ENCODE measurements around the gene SLC36A2.

SLC36A2 gene

GRCh38 chr5:151296974-151297373 lies 50.4 kb downstream of the SLC36A2 start:
- Histone ChIP-seq H3K4me1 (ENCODE audit: control insufficient read depth, insufficient read depth, low read length) (no peaks in the 10 kb centered on the region), H3K27ac (ENCODE audit: extremely low read depth, low read depth, low read length) (no peak overlapping the region), H3K36me3 (ENCODE audit: control insufficient read depth in 2 of 2, insufficient read depth in 1 of 2, low read length in 2 of 2) (no peaks in the 10 kb centered on the region), H3K4me3 (ENCODE audit: low read depth, low read length) (no peak overlapping the region), H3K9me3 (ENCODE audit: control insufficient read depth, insufficient read depth, low read depth, low read length) (no peaks in the 10 kb centered on the region)
- CTCF ChIA-PET, result interaction anchor here (0.7 to 1.7 kb wide), 8 partner anchors 8 to 752 kb away, joined by 3 to 7 read pairs (median 3); no protein-coding TSS in a partner anchor
- POLR2A ChIA-PET, result no interaction called here
- TF ChIP-seq ZSCAN30 (tag by site-specific recombination; IDR thresholded peaks at IDR 0.05), result no peak
- TF ChIP-seq ZNF292 (tag by site-specific recombination; IDR thresholded peaks at IDR 0.05; ENCODE audit: borderline replicate concordance, low read depth), result no peak
- no peak for TF ChIP-seq ZNF211 (tag by site-specific recombination; IDR thresholded peaks at IDR 0.05; ENCODE audit: low read depth)
- TF ChIP-seq ZNF513 (tag by site-specific recombination; IDR thresholded peaks at IDR 0.05), result no peak
- no peak for TF ChIP-seq KLF8 (tag by site-specific recombination; IDR thresholded peaks at IDR 0.05)
- TF ChIP-seq ZEB2 (tag by site-specific recombination; IDR thresholded peaks at IDR 0.05), result no peak
- TF ChIP-seq EGR2 (tag by site-specific recombination; IDR thresholded peaks at IDR 0.05; ENCODE audit: low read depth), result no peak
- no peak for TF ChIP-seq ZNF664 (tag by site-specific recombination; IDR thresholded peaks at IDR 0.05)

- CTCF ChIA-PET, result interaction anchor here (1.5 to 1.7 kb wide), 2 partner anchors 12 to 13 kb away, joined by 4 to 5 read pairs; no protein-coding TSS in a partner anchor
- Histone ChIP-seq H3K9me3 (ENCODE audit: control insufficient read depth, insufficient read depth, low read depth, low read length) (no peaks in the 10 kb centered on the region), H3K4me3 (ENCODE audit: low read depth, low read length) (no peak overlapping the region), H3K36me3 (ENCODE audit: control insufficient read depth in 2 of 2, insufficient read depth in 1 of 2, low read length in 2 of 2) (no peaks in the 10 kb centered on the region), H3K4me1 (ENCODE audit: control insufficient read depth, insufficient read depth, low read length) (no peaks in the 10 kb centered on the region), H3K27ac (ENCODE audit: extremely low read depth, low read depth, low read length) (no peak overlapping the region)
- POLR2A ChIA-PET, result no interaction called here
- TF ChIP-seq PRDM10 (tag by site-specific recombination; IDR thresholded peaks at IDR 0.05) (no peak), SCRT2 (tag by site-specific recombination; IDR thresholded peaks at IDR 0.05) (peak; percentile 56)
These were observed 50.9 kb downstream of the SLC36A2 start for GRCh38 chr5:151296478-151296830.

GRCh38 chr5:151295791-151296477 lies 51.4 kb downstream of the SLC36A2 start:
- no peak overlapping the region for H3K27ac ChIP-seq (ENCODE audit: extremely low read depth, low read depth, low read length)
- POLR2A ChIA-PET, result no interaction called here
- TF ChIP-seq ZNF2 (tag by site-specific recombination; IDR thresholded peaks at IDR 0.05) (no peak), TSHZ1 (tag by site-specific recombination; IDR thresholded peaks at IDR 0.05; ENCODE audit: borderline replicate concordance) (no peak), ZNF362 (tag by site-specific recombination; IDR thresholded peaks at IDR 0.05) (no peak), ZBTB49 (tag by site-specific recombination; IDR thresholded peaks at IDR 0.05; ENCODE audit: low read depth) (no peak), ZNF530 (tag by site-specific recombination; IDR thresholded peaks at IDR 0.05; ENCODE audit: low read depth) (no peak), KLF10 (tag by site-specific recombination; IDR thresholded peaks at IDR 0.05) (no peak), ZNF211 (tag by site-specific recombination; IDR thresholded peaks at IDR 0.05; ENCODE audit: low read depth) (no peak), MEIS1 (CRISPR knock-in tag; IDR thresholded peaks at IDR 0.05; ENCODE audit: borderline replicate concordance) (no peak), GLIS2 (tag by site-specific recombination; IDR thresholded peaks at IDR 0.05) (no peak), ZEB2 (tag by site-specific recombination; IDR thresholded peaks at IDR 0.05) (no peak)

More at GRCh38 chr5:151295791-151296477, 51.4 kb downstream of the SLC36A2 start:
- H3K4me3 ChIP-seq (ENCODE audit: low read depth, low read length), result no peak overlapping the region
- no peaks in the 10 kb centered on the region for H3K4me1 ChIP-seq (ENCODE audit: control insufficient read depth, insufficient read depth, low read length)
- no peaks in the 10 kb centered on the region for H3K9me3 ChIP-seq (ENCODE audit: control insufficient read depth, insufficient read depth, low read depth, low read length)
- H3K36me3 ChIP-seq (ENCODE audit: control insufficient read depth in 2 of 2, insufficient read depth in 1 of 2, low read length in 2 of 2), result no peaks in the 10 kb centered on the region
- CTCF ChIA-PET, result interaction anchor here (1.5 to 1.7 kb wide), 2 partner anchors 11 to 12 kb away, joined by 4 to 5 read pairs; no protein-coding TSS in a partner anchor

Data from HEK293 (cell line).